Esophagus squamous epithelium (tissue), 5 donors: Measurements from ENCODE around the gene TRERF1. TPM values are rescaled to one million over a fixed set of nuclear protein-coding genes. Genes with fewer than 3 reads are reported as not detected.
A peak's percentile ranks its signal among the peaks of the same experiment; 100 is the strongest.

Experiments used
- DNase-seq: peaks from one replicate; lab custom pipeline; 2025; lab: John Stamatoyannopoulos, UW
- H3K27ac ChIP-seq, 4 donors: fragments of 200-600 bp; sonication (generic); one replicate each; pipeline ENCODE4 v1.5.1; 2016 to 2019; ENCODE audit warnings: mild to moderate bottlenecking in 1 of 4
- H3K27me3 ChIP-seq, 4 donors: fragments of 200-600 bp; sonication (generic); 1 replicate in 3 of 4; 2 replicates in 1 of 4; pipeline versions ENCODE4 v1.5.1 to v1.6.0; 2017 to 2021; ENCODE audit warnings: antibody characterized with exemption in 1 of 4
- H3K36me3 ChIP-seq, 3 donors: fragments of 200-600 bp; sonication (generic); one replicate each; pipeline ENCODE4 v1.5.1; 2016 to 2019
- H3K4me1 ChIP-seq, 3 donors: fragments of 200-600 bp; sonication (generic); one replicate each; pipeline ENCODE4 v1.5.1; 2017 to 2019
- H3K4me3 ChIP-seq, 4 donors: fragments of 200-600 bp; sonication (generic); 1 replicate in 3 of 4; 2 replicates in 1 of 4; pipeline ENCODE4 v1.5.1; 2016 to 2019; ENCODE audit warnings: mild to moderate bottlenecking in 2 of 4, moderate library complexity in 1 of 4
- H3K9me3 ChIP-seq, 3 donors: fragments of 200-600 bp; sonication (generic); one replicate each; pipeline ENCODE4 v1.5.1; 2016 to 2019
- POLR2A ChIP-seq, 4 donors: fragments of 450-650 bp; IDR thresholded peaks; one replicate each; pipeline ENCODE4 v1.6.1; 2017; ENCODE audit warnings: antibody characterized with exemption in 4 of 4, mild to moderate bottlenecking in 4 of 4, moderate library complexity in 3 of 4
- WGBS, 2 donors: methylation state at CpG; one replicate each; pipeline ENCODE4 v1.1.5; 2018; 5-methylcytosine and 5-hydroxymethylcytosine counted together
- intact Hi-C: fragments of 100-400 bp; cut with DNase I; formaldehyde crosslinking; loops from one replicate; pipeline ENCODE4 v1.15.0; 2022
- total RNA-seq, 4 donors: library from RNA; depleted of rRNA; stranded (reverse); fragments of >200 nt; gene quantifications; one replicate each; pipeline ENCODE4 v1.1.0, GENCODE V29; 2016
- TF ChIP-seq, protein P1 (sequence below), 6 experiments: fragments of 450-650 bp in 4 of 6; fragments of 200-600 bp in 2 of 6; sonication (generic) in 2 of 6; IDR thresholded peaks; one replicate each; pipeline ENCODE4 v1.5.1; 2016 to 2019; ENCODE audit warnings: antibody characterized with exemption in 6 of 6, mild to moderate bottlenecking in 4 of 6, moderate library complexity in 4 of 6
- donor health status: DM: yes; HTN: yes; CAD: no.

Gene TRERF1
- total RNA-seq, 4 donors from 2014 or later = 5.5 to 13.8 (median 11.5) TPM

GRCh38 chr6:42417641-42418112 lies 34.0 kb downstream of the TRERF1 start:
- Histone ChIP-seq H3K27ac (no peak overlapping the region), H3K4me1 (peaks cover 0 to 34% (median 6%) of the 10 kb centered on the region in 3 donors), H3K36me3 (peaks cover 0 to 1% (median 0%) of the 10 kb centered on the region in 3 donors), H3K27me3 (no peaks in the 10 kb centered on the region), H3K9me3 (no peaks in the 10 kb centered on the region), H3K4me3 (no peak overlapping the region)
- WGBS, 2 donors = 62 to 64% methylated on average over 5 of the region's 5 CpGs
- no peak for DNase-seq
- no peak for TF ChIP-seq POLR2A (IDR thresholded peaks at IDR 0.05)
- TF ChIP-seq, protein P1, sequence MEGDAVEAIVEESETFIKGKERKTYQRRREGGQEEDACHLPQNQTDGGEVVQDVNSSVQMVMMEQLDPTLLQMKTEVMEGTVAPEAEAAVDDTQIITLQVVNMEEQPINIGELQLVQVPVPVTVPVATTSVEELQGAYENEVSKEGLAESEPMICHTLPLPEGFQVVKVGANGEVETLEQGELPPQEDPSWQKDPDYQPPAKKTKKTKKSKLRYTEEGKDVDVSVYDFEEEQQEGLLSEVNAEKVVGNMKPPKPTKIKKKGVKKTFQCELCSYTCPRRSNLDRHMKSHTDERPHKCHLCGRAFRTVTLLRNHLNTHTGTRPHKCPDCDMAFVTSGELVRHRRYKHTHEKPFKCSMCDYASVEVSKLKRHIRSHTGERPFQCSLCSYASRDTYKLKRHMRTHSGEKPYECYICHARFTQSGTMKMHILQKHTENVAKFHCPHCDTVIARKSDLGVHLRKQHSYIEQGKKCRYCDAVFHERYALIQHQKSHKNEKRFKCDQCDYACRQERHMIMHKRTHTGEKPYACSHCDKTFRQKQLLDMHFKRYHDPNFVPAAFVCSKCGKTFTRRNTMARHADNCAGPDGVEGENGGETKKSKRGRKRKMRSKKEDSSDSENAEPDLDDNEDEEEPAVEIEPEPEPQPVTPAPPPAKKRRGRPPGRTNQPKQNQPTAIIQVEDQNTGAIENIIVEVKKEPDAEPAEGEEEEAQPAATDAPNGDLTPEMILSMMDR (IDR thresholded peaks at IDR 0.05) = no peak
- intact Hi-C loops = no loop called here

DNA sequence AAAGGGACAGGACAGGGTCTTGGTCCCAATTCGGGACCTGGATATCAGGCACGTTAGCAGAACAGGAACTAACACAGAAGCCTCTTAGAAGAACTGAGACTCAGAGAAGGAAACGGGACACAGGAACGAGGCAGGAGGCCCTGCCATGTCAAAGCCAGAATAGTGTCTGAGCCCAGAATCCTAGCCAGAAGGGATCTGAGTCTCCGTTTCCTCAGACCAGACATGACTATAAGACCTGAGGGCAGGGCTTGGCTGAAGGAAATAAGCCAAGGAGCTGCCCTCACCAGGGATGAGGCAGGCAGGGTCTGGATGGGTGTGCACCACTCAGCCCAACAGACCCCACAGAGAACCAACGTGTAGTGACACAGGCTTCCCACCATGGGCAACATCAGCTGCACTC lies 40.3 kb downstream of the TRERF1 start:
- H3K9me3 ChIP-seq = no peaks in the 10 kb centered on the region
- no peak for DNase-seq
- TF ChIP-seq, protein P1 (IDR thresholded peaks at IDR 0.05) = no peak
- no peak for TF ChIP-seq POLR2A (IDR thresholded peaks at IDR 0.05)

DNA sequence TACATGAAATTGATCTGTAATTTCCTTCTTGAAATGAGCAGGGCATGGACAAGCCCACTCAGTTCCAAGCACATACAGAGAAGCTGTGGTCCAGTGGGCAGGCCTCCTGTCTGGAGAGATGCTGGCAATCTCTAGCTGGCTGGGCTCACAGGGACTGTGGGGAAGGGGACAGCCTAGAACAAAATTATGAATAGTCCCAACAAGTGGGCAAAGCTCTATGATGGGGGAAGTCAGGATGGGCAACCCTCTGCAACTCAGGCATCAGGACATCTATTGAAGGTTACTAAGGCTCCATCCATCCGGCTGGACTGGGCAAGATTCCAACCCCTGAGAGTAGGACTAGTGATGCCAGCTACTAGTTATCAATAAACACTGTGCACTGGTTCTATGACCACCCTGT lies 40.9 kb downstream of the TRERF1 start:
- H3K36me3 ChIP-seq = no peaks in the 10 kb centered on the region
- no CpG with 5 or more reads among the region's 1 CpG for WGBS, 2 donors
- no peak for DNase-seq

More for the DNA sequence above, 40.3 kb downstream of the TRERF1 start:
- Histone ChIP-seq H3K27ac (no peak overlapping the region), H3K36me3 (no peaks in the 10 kb centered on the region), H3K27me3 (no peaks in the 10 kb centered on the region), H3K4me3 (no peak overlapping the region), H3K4me1 (peaks cover 12 to 29% (median 19%) of the 10 kb centered on the region in 3 donors)
- intact Hi-C loops = no loop called here
- 44 to 56% methylated on average over 4 to 5 of the region's 6 CpGs for WGBS, 2 donors

DNA sequence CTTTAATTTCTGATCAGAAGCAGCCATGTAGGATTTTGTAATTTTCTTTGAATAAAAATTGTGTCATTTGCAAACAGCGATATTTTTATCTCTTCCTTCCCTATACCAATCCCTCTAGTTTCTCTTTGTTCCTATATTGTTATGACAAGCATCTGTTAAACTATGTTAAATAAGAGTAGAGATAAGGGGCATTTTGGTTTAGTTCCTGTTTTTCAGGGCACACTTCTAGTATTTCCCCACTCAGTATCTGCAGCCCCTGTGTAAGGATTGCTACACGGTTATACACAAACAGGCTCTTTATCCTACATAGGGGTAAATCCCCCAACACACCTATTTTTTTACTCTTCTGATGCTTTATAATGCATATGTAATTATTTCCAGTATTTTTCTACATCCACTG lies 42.1 kb downstream of the TRERF1 start:
- Histone ChIP-seq H3K4me3 (no peak overlapping the region), H3K27ac (no peak overlapping the region), H3K36me3 (no peaks in the 10 kb centered on the region), H3K27me3 (no peaks in the 10 kb centered on the region), H3K9me3 (no peaks in the 10 kb centered on the region), H3K4me1 (peaks cover 29 to 47% (median 30%) of the 10 kb centered on the region in 3 donors)
- TF ChIP-seq POLR2A (IDR thresholded peaks at IDR 0.05) = no peak
- TF ChIP-seq, protein P1 (IDR thresholded peaks at IDR 0.05) = no peak
- WGBS, 2 donors = 78 to 81% methylated on average over 2 of the region's 2 CpGs
- intact Hi-C loops = no loop called here
- no peak for DNase-seq

More for the DNA sequence above, 40.9 kb downstream of the TRERF1 start:
- Histone ChIP-seq H3K4me3 (no peak overlapping the region), H3K27me3 (no peaks in the 10 kb centered on the region), H3K27ac (no peak overlapping the region), H3K9me3 (no peaks in the 10 kb centered on the region), H3K4me1 (peaks cover 17 to 35% (median 21%) of the 10 kb centered on the region in 3 donors)
- TF ChIP-seq, protein P1 (IDR thresholded peaks at IDR 0.05) = no peak
- no peak for TF ChIP-seq POLR2A (IDR thresholded peaks at IDR 0.05)
- intact Hi-C loops = no loop called here

- TF ChIP-seq, protein P1 (IDR thresholded peaks at IDR 0.05) = no peak
- TF ChIP-seq POLR2A (IDR thresholded peaks at IDR 0.05) = no peak
- peaks cover 50 to 69% (median 51%) of the 10 kb centered on the region in 3 donors for H3K4me1 ChIP-seq
- WGBS, 2 donors = 25 to 37% methylated on average over 4 to 8 of the region's 8 CpGs
- peak overlapping the region; percentile 26 to 90 (median 48) for H3K27ac ChIP-seq
- H3K4me3 ChIP-seq = peak overlapping the region in 2 of 4 donors; percentile 8 to 41
- H3K36me3 ChIP-seq = no peaks in the 10 kb centered on the region
- intact Hi-C loops = no loop called here
- no peaks in the 10 kb centered on the region for H3K9me3 ChIP-seq
- DNase-seq = no peak
- H3K27me3 ChIP-seq = no peaks in the 10 kb centered on the region
Observed at GRCh38 chr6:42407379-42407778, 44.3 kb downstream of the TRERF1 start.
